ENCODE data around the gene EFNA3.

EFNA3 gene

GRCh38 chr1:155064111-155064831 lies 14.4 kb upstream of the EFNA3 start:
- peak in 1 of 2 experiments; percentile 54 for DNase-seq (ENCODE audit: low read depth in 1 of 2, low spot score in 1 of 2)
- in situ Hi-C loops (cut with HindIII; ENCODE audit: low pct_unique_long_range_greater_than_20kb, low sequenced_read_pairs): no loop called here
- no peak for TF ChIP-seq JUND (IDR thresholded peaks at IDR 0.05; ENCODE audit: low read depth)

GRCh38 chr1:155064832-155065429 lies 13.7 kb upstream of the EFNA3 start:
- TF ChIP-seq JUND (IDR thresholded peaks at IDR 0.05; ENCODE audit: low read depth): no peak
- in situ Hi-C loops (cut with HindIII; ENCODE audit: low pct_unique_long_range_greater_than_20kb, low sequenced_read_pairs): no loop called here
- no peak for DNase-seq (ENCODE audit: low read depth in 1 of 2, low spot score in 1 of 2)

GRCh38 chr1:155066777-155067176 lies 11.9 kb upstream of the EFNA3 start:
- DNase-seq (ENCODE audit: low read depth in 1 of 2, low spot score in 1 of 2): no peak
- no peak for TF ChIP-seq JUND (IDR thresholded peaks at IDR 0.05; ENCODE audit: low read depth)
- in situ Hi-C loops (cut with HindIII; ENCODE audit: low pct_unique_long_range_greater_than_20kb, low sequenced_read_pairs): no loop called here

GRCh38 chr1:155068599-155068998 lies 10.0 kb upstream of the EFNA3 start:
- no peak for DNase-seq (ENCODE audit: low read depth in 1 of 2, low spot score in 1 of 2)
- TF ChIP-seq JUND (IDR thresholded peaks at IDR 0.05; ENCODE audit: low read depth): no peak
- in situ Hi-C loops (cut with HindIII; ENCODE audit: low pct_unique_long_range_greater_than_20kb, low sequenced_read_pairs): no loop called here

GRCh38 chr1:155069551-155070157 lies 9.0 kb upstream of the EFNA3 start:
- DNase-seq (ENCODE audit: low read depth in 1 of 2, low spot score in 1 of 2): no peak
- in situ Hi-C loops (cut with HindIII; ENCODE audit: low pct_unique_long_range_greater_than_20kb, low sequenced_read_pairs): no loop called here
- TF ChIP-seq JUND (IDR thresholded peaks at IDR 0.05; ENCODE audit: low read depth): no peak

- DNase-seq (ENCODE audit: low read depth in 1 of 2, low spot score in 1 of 2): no peak
- in situ Hi-C loops (cut with HindIII; ENCODE audit: low pct_unique_long_range_greater_than_20kb, low sequenced_read_pairs): no loop called here
- no peak for TF ChIP-seq JUND (IDR thresholded peaks at IDR 0.05; ENCODE audit: low read depth)
Measured at GRCh38 chr1:155070158-155070621, 8.4 kb upstream of the EFNA3 start.

- DNase-seq (ENCODE audit: low read depth in 1 of 2, low spot score in 1 of 2): no peak
- TF ChIP-seq JUND (IDR thresholded peaks at IDR 0.05; ENCODE audit: low read depth): no peak
- in situ Hi-C loops (cut with HindIII; ENCODE audit: low pct_unique_long_range_greater_than_20kb, low sequenced_read_pairs): no loop called here
Measured at GRCh38 chr1:155070721-155071569, 7.7 kb upstream of the EFNA3 start.

- TF ChIP-seq JUND (IDR thresholded peaks at IDR 0.05; ENCODE audit: low read depth): no peak
- in situ Hi-C loops (cut with HindIII; ENCODE audit: low pct_unique_long_range_greater_than_20kb, low sequenced_read_pairs): no loop called here
- no peak for DNase-seq (ENCODE audit: low read depth in 1 of 2, low spot score in 1 of 2)
Measured at GRCh38 chr1:155071701-155072100, 6.9 kb upstream of the EFNA3 start.

GRCh38 chr1:155072531-155073289 lies 5.9 kb upstream of the EFNA3 start:
- no peak for TF ChIP-seq JUND (IDR thresholded peaks at IDR 0.05; ENCODE audit: low read depth)
- in situ Hi-C loops (cut with HindIII; ENCODE audit: low pct_unique_long_range_greater_than_20kb, low sequenced_read_pairs): no loop called here
- no peak for DNase-seq (ENCODE audit: low read depth in 1 of 2, low spot score in 1 of 2)

GRCh38 chr1:155073377-155074242 lies 5.0 kb upstream of the EFNA3 start:
- in situ Hi-C loops (cut with HindIII; ENCODE audit: low pct_unique_long_range_greater_than_20kb, low sequenced_read_pairs): no loop called here
- DNase-seq (ENCODE audit: low read depth in 1 of 2, low spot score in 1 of 2): no peak
- TF ChIP-seq JUND (IDR thresholded peaks at IDR 0.05; ENCODE audit: low read depth): no peak

GRCh38 chr1:155075535-155075934 lies 3.1 kb upstream of the EFNA3 start:
- in situ Hi-C loops (cut with HindIII; ENCODE audit: low pct_unique_long_range_greater_than_20kb, low sequenced_read_pairs): no loop called here
- no peak for TF ChIP-seq JUND (IDR thresholded peaks at IDR 0.05; ENCODE audit: low read depth)
- no peak for DNase-seq (ENCODE audit: low read depth in 1 of 2, low spot score in 1 of 2)
